NCI-H146 treated with DMSO at 0.1 percent for 48 hours (cell line): ENCODE results near the gene PRKAG1.

Experiments
- DNase-seq: peaks from one replicate; lab custom pipeline; 2025; ENCODE audit not compliant: unreplicated experiment; lab: John Stamatoyannopoulos, UW

PRKAG1 gene

GRCh38 chr12:48969833-48970701 lies 48.5 kb downstream of the PRKAG1 start:
- DNase-seq = no peak

DNA sequence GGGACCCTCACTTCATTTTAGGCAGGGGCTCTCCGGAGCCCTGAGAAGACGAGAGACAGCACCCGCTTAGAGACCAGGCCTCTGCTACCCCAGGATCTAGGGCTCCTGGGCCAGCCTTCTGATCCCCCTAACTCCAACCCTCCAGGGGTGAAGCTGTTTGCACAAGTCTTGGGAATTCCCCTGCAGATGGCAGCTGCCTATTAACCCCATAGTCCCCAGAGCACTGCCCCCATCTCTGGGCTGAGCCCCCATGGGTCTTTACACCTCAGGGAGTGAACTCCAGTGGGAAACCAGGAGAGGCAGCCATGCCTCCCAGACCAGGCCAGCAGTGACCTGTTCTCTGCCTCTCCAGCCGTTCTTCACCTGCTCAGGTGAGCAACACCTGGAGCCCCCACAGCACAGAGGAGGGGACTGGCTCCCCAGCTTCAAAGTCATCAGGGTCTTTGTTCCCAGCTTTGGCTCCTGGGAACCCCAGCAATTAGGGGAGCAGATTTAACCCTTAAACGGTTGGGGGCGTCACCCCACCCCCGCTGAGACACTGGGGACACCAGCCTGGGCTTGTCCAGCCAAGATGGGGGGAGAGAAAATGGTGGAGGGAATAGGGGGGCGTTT lies 49.3 kb downstream of the PRKAG1 start:
- DNase-seq = no peak

GRCh38 chr12:48968467-48968866 lies 50.1 kb downstream of the PRKAG1 start:
- DNase-seq = no peak

DNA sequence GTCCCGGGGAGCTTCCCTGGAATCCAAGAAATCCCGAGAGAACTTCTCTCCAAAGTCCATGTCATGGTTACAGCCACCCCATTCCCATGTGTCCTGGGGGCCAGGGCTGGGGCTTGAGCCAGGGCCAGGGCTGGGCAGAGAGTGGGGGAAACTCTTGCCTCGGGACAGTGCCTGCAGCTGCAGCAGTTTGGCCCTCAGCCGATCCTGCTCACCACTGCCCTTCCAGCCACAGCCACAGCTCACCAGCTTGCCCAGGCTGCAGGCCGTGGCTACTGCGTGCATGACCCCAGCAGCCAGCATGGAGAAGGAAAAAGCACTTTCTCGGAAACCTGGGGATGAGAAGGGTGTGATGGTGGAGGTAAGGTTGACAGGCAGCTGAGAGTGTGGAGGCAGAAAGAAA lies 50.6 kb downstream of the PRKAG1 start:
- DNase-seq = no peak

DNA sequence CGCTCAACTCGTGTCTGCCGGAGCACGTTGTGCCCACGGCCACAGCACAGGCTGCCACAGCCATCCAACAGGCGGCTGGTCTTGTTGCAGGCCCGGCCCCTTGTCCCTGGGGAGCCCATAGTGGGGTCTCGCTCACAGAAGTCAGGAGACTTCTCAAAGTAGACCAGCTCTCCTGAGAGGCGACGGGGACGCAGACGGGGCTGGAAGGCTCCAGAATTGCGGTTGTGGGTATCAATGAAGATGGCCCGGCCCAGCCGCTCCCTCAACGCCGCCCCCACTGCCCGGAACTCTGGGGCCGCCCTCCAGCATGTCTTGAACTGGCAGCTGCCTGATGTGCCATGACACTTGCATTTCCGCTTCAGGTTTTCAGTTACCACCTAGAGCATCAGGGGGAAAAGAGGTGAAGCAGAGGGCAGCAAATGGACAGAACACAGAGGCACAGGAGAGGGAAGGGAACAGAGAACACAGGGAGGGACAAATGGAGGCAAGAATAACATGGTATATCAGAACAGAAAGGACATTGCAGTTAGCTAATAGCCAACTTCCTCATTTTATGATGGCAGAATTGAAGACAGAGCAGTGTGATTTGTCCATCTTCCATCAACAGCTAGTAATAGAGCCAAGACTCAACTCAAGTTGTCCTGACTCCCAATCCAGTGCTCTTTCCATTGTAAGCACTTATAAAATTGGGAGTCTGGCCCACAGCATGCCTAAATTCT lies 52.2 kb downstream of the PRKAG1 start:
- DNase-seq = no peak

DNA sequence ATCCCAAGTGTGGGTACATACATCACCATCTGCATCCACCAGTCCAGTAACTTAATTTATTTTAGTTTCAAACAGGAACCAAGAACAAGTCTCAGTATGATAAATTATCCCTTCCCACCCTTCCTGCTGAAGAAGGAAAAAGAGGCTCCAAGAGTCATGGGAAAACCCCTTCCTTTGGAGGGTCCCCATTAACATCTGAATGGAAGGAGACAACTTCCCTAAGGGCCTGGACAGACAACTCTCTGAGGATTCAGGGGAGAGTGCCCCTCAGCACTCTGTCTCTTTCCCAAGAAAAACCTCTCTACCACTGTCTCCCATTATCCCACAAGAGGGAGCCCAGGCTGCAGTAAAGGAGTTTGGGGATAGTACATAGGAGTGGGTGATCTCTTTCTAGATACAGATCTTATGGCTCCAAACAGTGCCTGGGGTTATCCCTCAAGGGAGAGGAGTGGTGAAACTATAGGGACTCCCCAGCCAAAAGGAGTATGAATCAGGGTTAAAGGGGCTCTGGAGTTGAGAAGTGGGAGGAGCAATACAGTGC lies 53.2 kb downstream of the PRKAG1 start:
- DNase-seq = no peak

DNA sequence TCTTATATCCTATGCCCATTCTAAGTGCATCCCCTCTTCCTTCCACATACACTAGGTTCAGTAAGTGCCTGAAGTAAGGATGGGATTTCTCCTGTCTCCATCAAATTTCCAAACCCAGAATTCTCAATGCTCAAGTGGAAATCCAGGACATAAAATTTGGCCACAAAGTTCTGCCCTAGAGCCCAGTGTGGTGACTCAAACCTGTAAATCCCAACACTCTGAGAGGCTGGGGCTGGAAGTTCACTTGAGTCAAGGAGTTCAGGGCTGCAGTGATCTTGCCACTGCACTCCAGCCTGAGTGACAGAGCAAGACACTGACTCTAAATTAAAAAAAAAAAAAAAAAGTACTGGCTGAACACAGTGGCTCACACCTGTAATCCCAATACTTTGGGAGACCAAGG lies 56.8 kb downstream of the PRKAG1 start:
- DNase-seq = no peak

GRCh38 chr12:48961331-48961730 lies 57.2 kb downstream of the PRKAG1 start:
- DNase-seq = no peak

DNA sequence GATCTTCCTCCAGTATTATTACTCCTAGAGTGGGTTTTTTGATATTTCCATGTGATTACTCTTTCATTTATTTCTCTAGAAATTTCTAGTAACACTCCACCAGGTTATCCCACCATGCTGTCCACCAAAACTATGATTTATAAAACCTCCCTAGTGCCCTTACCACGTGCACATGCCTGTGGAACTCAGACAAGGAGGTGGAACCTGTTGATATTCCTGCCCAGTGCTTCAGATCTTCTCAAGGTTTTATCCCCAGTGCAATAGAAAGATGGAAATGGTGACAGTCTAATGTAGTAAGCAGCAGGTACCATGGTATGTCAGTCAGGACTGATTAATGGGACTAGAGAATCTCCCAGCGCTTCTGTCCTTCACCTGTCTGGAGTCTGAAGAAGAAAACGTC lies 57.7 kb downstream of the PRKAG1 start:
- no peak for DNase-seq

DNA sequence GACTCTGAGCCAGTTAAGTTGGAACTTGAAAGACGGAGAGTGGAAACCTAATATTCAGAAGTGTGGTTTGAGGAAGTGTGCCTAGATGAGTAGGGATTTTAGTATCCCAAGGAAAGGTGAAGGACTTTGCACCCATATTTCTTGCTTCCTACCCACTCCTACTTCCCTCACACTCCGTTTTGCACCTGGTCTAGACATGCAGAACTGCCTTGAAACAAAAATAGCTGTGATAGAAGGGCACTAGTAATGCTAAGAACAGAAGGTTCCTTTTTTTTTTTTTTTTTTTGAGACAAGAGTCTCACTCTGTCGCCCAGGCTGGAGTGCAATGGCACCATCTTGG lies 60.6 kb downstream of the PRKAG1 start:
- DNase-seq = no peak

- peak; percentile 94 for DNase-seq
Observed at GRCh38 chr12:48957141-48958048, 61.2 kb downstream of the PRKAG1 start, which contains the start of gene ARF3. Gene ARF3 (minus strand): TSS chr12:48957487. CDS start chr12:48941095, 16,392 bp downstream.

- DNase-seq = peak; percentile 93
Observed at GRCh38 chr12:48956279-48957140, 62.1 kb downstream of the PRKAG1 start.

DNA sequence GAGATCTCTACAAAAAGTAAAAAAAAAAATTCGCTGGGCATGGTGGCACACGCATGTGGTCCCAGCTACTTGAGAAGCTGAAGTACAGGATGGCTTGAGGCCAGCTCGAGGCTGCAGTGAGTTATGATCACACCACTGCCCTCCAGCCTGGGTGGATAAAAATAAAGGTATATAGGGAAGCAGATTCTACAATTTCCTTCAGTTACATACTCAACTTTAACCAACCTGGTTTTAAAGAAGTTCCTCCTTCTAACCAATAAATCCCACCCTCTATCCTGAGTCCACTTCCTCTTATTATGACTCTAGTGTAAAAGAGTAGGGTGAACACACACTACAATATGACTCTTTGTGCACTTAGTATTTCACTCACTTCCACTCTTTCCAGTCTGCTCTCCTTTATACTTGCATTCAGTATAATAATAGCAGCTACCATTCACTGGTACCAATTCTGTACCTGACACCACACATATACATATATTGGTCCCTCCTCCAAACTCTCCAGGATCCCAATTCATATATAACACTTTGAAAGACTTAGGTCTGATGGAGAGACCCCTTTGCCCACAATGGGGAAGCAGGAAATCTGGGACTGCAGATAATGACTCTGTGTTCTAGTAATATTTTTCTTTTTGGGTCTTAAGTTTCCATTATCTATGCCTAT lies 63.6 kb downstream of the PRKAG1 start:
- DNase-seq = no peak

GRCh38 chr12:48954061-48954460 lies 64.5 kb downstream of the PRKAG1 start:
- no peak for DNase-seq

- no peak for DNase-seq
Observed at GRCh38 chr12:48952691-48953090, 65.9 kb downstream of the PRKAG1 start.
